Vagina (tissue), 2 donors: Measurements from ENCODE around the gene VAV3. TPM values are rescaled to one million over a fixed set of nuclear protein-coding genes. Genes with fewer than 3 reads are reported as not detected.

Experiments used
- DNase-seq, 2 donors: peaks; one replicate each; pipeline ENCODE4 v3.0.0-alpha.2; 2017; ENCODE audit errors: extremely low spot score in 2 of 2
- H3K27ac ChIP-seq: fragments of 200-600 bp; sonication (generic); one replicate; pipeline ENCODE4 v1.5.1; 2019
- H3K27me3 ChIP-seq: fragments of 200-600 bp; sonication (generic); one replicate; pipeline ENCODE4 v1.5.1; 2019
- H3K36me3 ChIP-seq, 2 donors: fragments of 200-600 bp; sonication (generic); one replicate each; pipeline ENCODE4 v1.5.1; 2017 to 2019
- H3K4me1 ChIP-seq: fragments of 200-600 bp; sonication (generic); one replicate; pipeline ENCODE4 v1.5.1; 2019
- H3K4me3 ChIP-seq, 2 donors: fragments of 200-600 bp; sonication (generic); 1 replicate in 1 of 2; 2 replicates in 1 of 2; pipeline ENCODE4 v1.5.1; 2016 to 2019
- H3K9me3 ChIP-seq: fragments of 200-600 bp; sonication (generic); one replicate; pipeline ENCODE4 v1.5.1; 2019
- CTCF ChIP-seq, 3 experiments: fragments of 450-650 bp in 2 of 3; fragments of 200-600 bp in 1 of 3; sonication (generic) in 1 of 3; IDR thresholded peaks; one replicate each; pipeline ENCODE4 v1.5.1; 2017 to 2019; ENCODE audit warnings: antibody characterized with exemption in 3 of 3, mild to moderate bottlenecking in 2 of 3, moderate library complexity in 2 of 3
- POLR2A ChIP-seq, 2 donors: fragments of 450-650 bp; IDR thresholded peaks; one replicate each; pipeline ENCODE4 v1.6.1; 2017; ENCODE audit warnings: antibody characterized with exemption in 2 of 2, mild to moderate bottlenecking in 2 of 2, moderate library complexity in 2 of 2
- POLR2AphosphoS5 ChIP-seq, 2 donors: sonication (generic); formaldehyde crosslinking; IDR thresholded peaks; one replicate each; pipeline ENCODE4 v1.9.0; 2017; ENCODE audit warnings: antibody characterized with exemption in 2 of 2, mild to moderate bottlenecking in 2 of 2, low read depth in 1 of 2; ENCODE audit not compliant: insufficient read depth in 1 of 2
- intact Hi-C: fragments of 100-400 bp; cut with DNase I; formaldehyde crosslinking; loops from one replicate; pipeline ENCODE4 v1.15.1; 2023
- total RNA-seq: library from RNA; depleted of rRNA; stranded (reverse); fragments of >200 nt; gene quantifications from one replicate; pipeline ENCODE4 v1.2.3, GENCODE V29; 2016

The VAV3 gene
- total RNA-seq, 1 donor from 2014 or later, result 67.5 TPM

GRCh38 chr1:107786203-107786845 lies 178.7 kb downstream of the VAV3 start:
- Histone ChIP-seq H3K4me1 (peaks cover 5% of the 10 kb centered on the region), H3K27me3 (no peaks in the 10 kb centered on the region), H3K36me3 (no peaks in the 10 kb centered on the region), H3K27ac (no peak overlapping the region), H3K4me3 (no peak overlapping the region), H3K9me3 (no peaks in the 10 kb centered on the region)
- TF ChIP-seq POLR2A (IDR thresholded peaks at IDR 0.05) (no peak), CTCF (IDR thresholded peaks at IDR 0.05) (no peak), POLR2AphosphoS5 (IDR thresholded peaks at IDR 0.05; ENCODE audit: insufficient read depth in 1 of 2, low read depth in 1 of 2) (no peak)
- no peak for DNase-seq
- intact Hi-C loops, result no loop called here

GRCh38 chr1:107785496-107786202 lies 179.3 kb downstream of the VAV3 start:
- Histone ChIP-seq H3K27ac (no peak overlapping the region), H3K4me1 (peaks cover 5% of the 10 kb centered on the region), H3K4me3 (no peak overlapping the region), H3K27me3 (no peaks in the 10 kb centered on the region), H3K36me3 (no peaks in the 10 kb centered on the region), H3K9me3 (no peaks in the 10 kb centered on the region)
- DNase-seq, result no peak
- TF ChIP-seq CTCF (IDR thresholded peaks at IDR 0.05) (no peak), POLR2A (IDR thresholded peaks at IDR 0.05) (no peak), POLR2AphosphoS5 (IDR thresholded peaks at IDR 0.05; ENCODE audit: insufficient read depth in 1 of 2, low read depth in 1 of 2) (no peak)
- intact Hi-C loops, result no loop called here

GRCh38 chr1:107782217-107782845 lies 182.6 kb downstream of the VAV3 start:
- H3K36me3 ChIP-seq, result no peaks in the 10 kb centered on the region
- H3K4me3 ChIP-seq, result no peak overlapping the region
- intact Hi-C loops, result loop anchor here (2.0 kb wide), 1 partner anchor 342 kb away; no protein-coding TSS in a partner anchor
- no peaks in the 10 kb centered on the region for H3K9me3 ChIP-seq
- no peak for DNase-seq
- peak; percentile 72 to 77 (median 75) for TF ChIP-seq CTCF (IDR thresholded peaks at IDR 0.05)
- TF ChIP-seq POLR2AphosphoS5 (IDR thresholded peaks at IDR 0.05; ENCODE audit: insufficient read depth in 1 of 2, low read depth in 1 of 2), result no peak
- H3K4me1 ChIP-seq, result no peaks in the 10 kb centered on the region
- H3K27ac ChIP-seq, result no peak overlapping the region
- no peaks in the 10 kb centered on the region for H3K27me3 ChIP-seq

GRCh38 chr1:107781245-107781644 lies 183.7 kb downstream of the VAV3 start:
- Histone ChIP-seq H3K36me3 (no peaks in the 10 kb centered on the region), H3K27me3 (no peaks in the 10 kb centered on the region), H3K4me3 (no peak overlapping the region), H3K9me3 (no peaks in the 10 kb centered on the region), H3K27ac (no peak overlapping the region), H3K4me1 (no peaks in the 10 kb centered on the region)
- TF ChIP-seq CTCF (IDR thresholded peaks at IDR 0.05), result no peak
- TF ChIP-seq POLR2A (IDR thresholded peaks at IDR 0.05), result no peak
- TF ChIP-seq POLR2AphosphoS5 (IDR thresholded peaks at IDR 0.05; ENCODE audit: insufficient read depth in 1 of 2, low read depth in 1 of 2), result no peak
- intact Hi-C loops, result no loop called here
- no peak for DNase-seq

- Histone ChIP-seq H3K9me3 (no peaks in the 10 kb centered on the region), H3K4me1 (no peaks in the 10 kb centered on the region), H3K27ac (no peak overlapping the region), H3K27me3 (no peaks in the 10 kb centered on the region), H3K36me3 (no peaks in the 10 kb centered on the region), H3K4me3 (no peak overlapping the region)
- TF ChIP-seq POLR2AphosphoS5 (IDR thresholded peaks at IDR 0.05; ENCODE audit: insufficient read depth in 1 of 2, low read depth in 1 of 2) (no peak), CTCF (IDR thresholded peaks at IDR 0.05) (no peak), POLR2A (IDR thresholded peaks at IDR 0.05) (no peak)
- intact Hi-C loops, result no loop called here
- no peak for DNase-seq
These were observed 187.3 kb downstream of the VAV3 start for GRCh38 chr1:107777664-107778047.
